Uterus (tissue), 4 donors: ENCODE results near the gene PF4V1. TPM values are rescaled to one million over a fixed set of nuclear protein-coding genes. Genes with fewer than 3 reads are reported as not detected.

Experiments used
- DNase-seq, 2 donors: peaks; one replicate each; pipeline ENCODE4 v3.0.0-alpha.2; 2019 to 2020
- H3K27ac ChIP-seq, 2 donors: fragments of 200-600 bp; sonication (generic); 1 replicate in 1 of 2; 2 replicates in 1 of 2; pipeline ENCODE4 v1.5.1; 2016 to 2018
- H3K27me3 ChIP-seq, 2 donors: fragments of 200-600 bp; sonication (generic); one replicate each; pipeline ENCODE4 v1.5.1; 2018 to 2019; ENCODE audit warnings: control low read depth in 1 of 2
- H3K36me3 ChIP-seq, 2 donors: fragments of 200-600 bp; sonication (generic); one replicate each; pipeline ENCODE4 v1.5.1; 2019; ENCODE audit warnings: control low read depth in 1 of 2
- H3K4me1 ChIP-seq, 2 donors: fragments of 200-600 bp; sonication (generic); one replicate each; pipeline ENCODE4 v1.5.1; 2018 to 2019; ENCODE audit warnings: control low read depth in 1 of 2
- H3K4me3 ChIP-seq, 2 donors: fragments of 200-600 bp; sonication (generic); 1 replicate in 1 of 2; 2 replicates in 1 of 2; pipeline ENCODE4 v1.5.1; 2018 to 2019; ENCODE audit warnings: mild to moderate bottlenecking in 1 of 2
- H3K9me3 ChIP-seq, 2 donors: fragments of 200-600 bp; sonication (generic); one replicate each; pipeline ENCODE4 v1.5.1; 2019; ENCODE audit warnings: control low read depth in 1 of 2
- CTCF ChIP-seq, 4 experiments: fragments of 200-600 bp in 2 of 4; fragments of 450-650 bp in 2 of 4; sonication (generic) in 2 of 4; IDR thresholded peaks; one replicate each; pipeline ENCODE4 v1.5.1; 2016 to 2019; ENCODE audit warnings: antibody characterized with exemption in 4 of 4, mild to moderate bottlenecking in 2 of 4, moderate library complexity in 1 of 4
- POLR2A ChIP-seq, 2 donors: fragments of 450-650 bp; IDR thresholded peaks; one replicate each; pipeline ENCODE4 v1.6.1; 2016; ENCODE audit warnings: antibody characterized with exemption in 2 of 2, mild to moderate bottlenecking in 1 of 2, moderate library complexity in 1 of 2
- intact Hi-C: fragments of 100-400 bp; cut with DNase I; formaldehyde crosslinking; loops from one replicate; pipeline ENCODE4 v1.15.1; 2023; ENCODE audit warnings: low total_unique reads
- total RNA-seq, 4 donors: library from RNA; depleted of rRNA in 3 of 4; stranded (reverse); fragments of >200 nt in 3 of 4; gene quantifications; one replicate each; pipeline versions ENCODE4 v1.1.0 to v1.2.4, GENCODE V29; 2014 to 2023
- donor health status: DM: yes; HTN: yes; CAD: no.

The PF4V1 gene
- total RNA-seq, 4 donors from 2014 or later = not detected

GRCh38 chr4:73874386-73874785 lies 21.3 kb downstream of the PF4V1 start:
- TF ChIP-seq CTCF (IDR thresholded peaks at IDR 0.05) (no peak), POLR2A (IDR thresholded peaks at IDR 0.05) (no peak)
- H3K4me1 ChIP-seq = peaks cover 0 to 4% of the 10 kb centered on the region in 2 donors
- no peaks in the 10 kb centered on the region for H3K27me3 ChIP-seq
- intact Hi-C loops = no loop called here
- no peaks in the 10 kb centered on the region for H3K9me3 ChIP-seq
- no peak overlapping the region for H3K4me3 ChIP-seq
- no peak for DNase-seq
- no peaks in the 10 kb centered on the region for H3K36me3 ChIP-seq
- H3K27ac ChIP-seq = no peak overlapping the region

GRCh38 chr4:73875401-73875800 lies 22.3 kb downstream of the PF4V1 start:
- TF ChIP-seq CTCF (IDR thresholded peaks at IDR 0.05) (no peak), POLR2A (IDR thresholded peaks at IDR 0.05) (no peak)
- no peaks in the 10 kb centered on the region for H3K9me3 ChIP-seq
- H3K27ac ChIP-seq = no peak overlapping the region
- no peak overlapping the region for H3K4me3 ChIP-seq
- H3K27me3 ChIP-seq = no peaks in the 10 kb centered on the region
- no peaks in the 10 kb centered on the region for H3K36me3 ChIP-seq
- intact Hi-C loops = no loop called here
- DNase-seq = no peak
- H3K4me1 ChIP-seq = no peaks in the 10 kb centered on the region

- Histone ChIP-seq H3K4me3 (no peak overlapping the region), H3K4me1 (no peaks in the 10 kb centered on the region), H3K27me3 (no peaks in the 10 kb centered on the region), H3K36me3 (no peaks in the 10 kb centered on the region), H3K27ac (no peak overlapping the region), H3K9me3 (no peaks in the 10 kb centered on the region)
- no peak for DNase-seq
- intact Hi-C loops = no loop called here
- TF ChIP-seq POLR2A (IDR thresholded peaks at IDR 0.05) (no peak), CTCF (IDR thresholded peaks at IDR 0.05) (no peak)
Measured at GRCh38 chr4:73883306-73883705, 30.2 kb downstream of the PF4V1 start.

GRCh38 chr4:73885574-73886267 lies 32.6 kb downstream of the PF4V1 start:
- DNase-seq = no peak
- Histone ChIP-seq H3K4me1 (no peaks in the 10 kb centered on the region), H3K9me3 (no peaks in the 10 kb centered on the region), H3K27me3 (peaks cover 0 to 7% of the 10 kb centered on the region in 2 donors), H3K36me3 (no peaks in the 10 kb centered on the region), H3K4me3 (no peak overlapping the region), H3K27ac (no peak overlapping the region)
- intact Hi-C loops = no loop called here
- no peak for TF ChIP-seq CTCF (IDR thresholded peaks at IDR 0.05)
- TF ChIP-seq POLR2A (IDR thresholded peaks at IDR 0.05) = no peak

- no peaks in the 10 kb centered on the region for H3K9me3 ChIP-seq
- H3K4me3 ChIP-seq = no peak overlapping the region
- no peaks in the 10 kb centered on the region for H3K36me3 ChIP-seq
- TF ChIP-seq POLR2A (IDR thresholded peaks at IDR 0.05) = no peak
- no peak for TF ChIP-seq CTCF (IDR thresholded peaks at IDR 0.05)
- no peak for DNase-seq
- peaks cover 0 to 7% of the 10 kb centered on the region in 2 donors for H3K27me3 ChIP-seq
- no peak overlapping the region for H3K27ac ChIP-seq
- intact Hi-C loops = no loop called here
- no peaks in the 10 kb centered on the region for H3K4me1 ChIP-seq
Measured at GRCh38 chr4:73891326-73891725, 38.2 kb downstream of the PF4V1 start.
